Type B pancreatic cell (in vitro differentiated cells): ENCODE data around the gene DAGLA. TPM values are rescaled to one million over a fixed set of nuclear protein-coding genes. Genes with fewer than 3 reads are reported as not detected.

Source experiments
- DNase-seq: peaks from one replicate; pipeline ENCODE4 v3.0.0; 2021; ENCODE audit warnings: mixed read lengths; ENCODE audit not compliant: unreplicated experiment; ENCODE audit errors: extremely low spot score
- H3K27ac Mint-ChIP-seq: 2 replicates; pipeline ENCODE4 v1.8.0; 2021; ENCODE audit warnings: mild to moderate bottlenecking, mixed read lengths
- H3K27me3 Mint-ChIP-seq: 2 replicates; pipeline ENCODE4 v1.8.0; 2021; ENCODE audit warnings: mixed read lengths
- H3K36me3 Mint-ChIP-seq: 2 replicates; pipeline ENCODE4 v1.8.0; 2021; ENCODE audit warnings: mixed read lengths
- H3K4me1 Mint-ChIP-seq: one replicate; pipeline ENCODE4 v1.8.0; 2021; ENCODE audit warnings: mixed read lengths; ENCODE audit not compliant: unreplicated experiment
- H3K4me3 Mint-ChIP-seq: 2 replicates; pipeline ENCODE4 v1.8.0; 2021; ENCODE audit warnings: mild to moderate bottlenecking, mixed read lengths
- H3K9me3 Mint-ChIP-seq: 2 replicates; pipeline ENCODE4 v1.8.0; 2021; ENCODE audit warnings: mixed read lengths
- total RNA-seq: library from RNA; stranded (reverse); gene quantifications from 2 replicates; pipeline ENCODE4 v1.2.1, GENCODE V29; 2021; ENCODE audit warnings: low replicate concordance
- TF ChIP-seq, protein P1 (sequence below): fragments of 200-600 bp; sonication (generic); conservative IDR thresholded peaks from 2 replicates; pipeline ENCODE4 v1.5.0; 2021; ENCODE audit warnings: antibody characterized with exemption, mild to moderate bottlenecking

DAGLA gene
- total RNA-seq, 1 donor from 2014 or later = 7.8 TPM

DNA sequence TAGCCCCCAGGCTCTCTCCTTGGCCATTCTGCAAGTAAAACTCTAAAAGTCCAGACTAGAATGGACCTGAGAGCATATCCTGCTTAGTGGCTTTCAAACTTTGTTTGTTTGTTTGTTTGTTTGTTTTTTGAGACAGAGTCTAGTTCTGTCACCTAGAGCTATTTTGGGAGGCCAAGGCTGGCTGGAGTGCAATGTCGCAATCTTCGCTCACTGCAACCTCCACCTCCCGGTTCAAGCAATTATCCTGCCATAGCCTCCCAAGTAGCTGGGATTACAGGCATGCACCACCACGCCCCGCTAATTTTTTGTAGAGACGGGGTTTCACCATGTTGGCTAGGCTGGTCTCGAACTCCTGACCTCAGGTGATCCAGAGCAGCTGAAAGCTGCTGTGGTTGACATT, 28.9 kb downstream of the DAGLA start:
- no peak for DNase-seq
- H3K36me3 Mint-ChIP-seq = no peaks in the 10 kb centered on the region
- H3K4me1 Mint-ChIP-seq = peaks cover 11% of the 10 kb centered on the region
- H3K9me3 Mint-ChIP-seq = no peaks in the 10 kb centered on the region
- H3K27me3 Mint-ChIP-seq = no peaks in the 10 kb centered on the region
- no peak overlapping the region for H3K27ac Mint-ChIP-seq
- H3K4me3 Mint-ChIP-seq = no peak overlapping the region
- TF ChIP-seq, protein P1, sequence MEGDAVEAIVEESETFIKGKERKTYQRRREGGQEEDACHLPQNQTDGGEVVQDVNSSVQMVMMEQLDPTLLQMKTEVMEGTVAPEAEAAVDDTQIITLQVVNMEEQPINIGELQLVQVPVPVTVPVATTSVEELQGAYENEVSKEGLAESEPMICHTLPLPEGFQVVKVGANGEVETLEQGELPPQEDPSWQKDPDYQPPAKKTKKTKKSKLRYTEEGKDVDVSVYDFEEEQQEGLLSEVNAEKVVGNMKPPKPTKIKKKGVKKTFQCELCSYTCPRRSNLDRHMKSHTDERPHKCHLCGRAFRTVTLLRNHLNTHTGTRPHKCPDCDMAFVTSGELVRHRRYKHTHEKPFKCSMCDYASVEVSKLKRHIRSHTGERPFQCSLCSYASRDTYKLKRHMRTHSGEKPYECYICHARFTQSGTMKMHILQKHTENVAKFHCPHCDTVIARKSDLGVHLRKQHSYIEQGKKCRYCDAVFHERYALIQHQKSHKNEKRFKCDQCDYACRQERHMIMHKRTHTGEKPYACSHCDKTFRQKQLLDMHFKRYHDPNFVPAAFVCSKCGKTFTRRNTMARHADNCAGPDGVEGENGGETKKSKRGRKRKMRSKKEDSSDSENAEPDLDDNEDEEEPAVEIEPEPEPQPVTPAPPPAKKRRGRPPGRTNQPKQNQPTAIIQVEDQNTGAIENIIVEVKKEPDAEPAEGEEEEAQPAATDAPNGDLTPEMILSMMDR = no peak

DNA sequence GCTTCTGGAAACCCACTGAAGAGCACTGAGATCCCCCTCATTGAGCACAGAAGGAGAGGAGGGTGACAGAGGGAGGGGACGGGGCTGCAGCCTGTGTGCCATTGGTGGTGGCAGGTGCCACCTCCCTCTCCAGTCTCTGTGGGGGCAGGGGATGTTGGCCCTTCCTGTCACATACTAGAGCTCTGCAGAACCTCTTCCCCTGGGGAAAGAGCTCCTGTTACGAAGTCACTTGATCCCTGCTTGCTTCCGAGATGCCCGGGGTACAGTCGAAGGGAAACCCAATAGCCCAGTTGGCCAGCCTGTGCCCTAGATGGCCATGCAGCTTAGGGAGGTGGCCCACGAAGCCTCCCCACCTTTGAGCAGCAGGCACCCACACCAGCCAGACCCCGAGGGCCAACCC, 29.4 kb downstream of the DAGLA start:
- H3K27ac Mint-ChIP-seq = no peak overlapping the region

DNA sequence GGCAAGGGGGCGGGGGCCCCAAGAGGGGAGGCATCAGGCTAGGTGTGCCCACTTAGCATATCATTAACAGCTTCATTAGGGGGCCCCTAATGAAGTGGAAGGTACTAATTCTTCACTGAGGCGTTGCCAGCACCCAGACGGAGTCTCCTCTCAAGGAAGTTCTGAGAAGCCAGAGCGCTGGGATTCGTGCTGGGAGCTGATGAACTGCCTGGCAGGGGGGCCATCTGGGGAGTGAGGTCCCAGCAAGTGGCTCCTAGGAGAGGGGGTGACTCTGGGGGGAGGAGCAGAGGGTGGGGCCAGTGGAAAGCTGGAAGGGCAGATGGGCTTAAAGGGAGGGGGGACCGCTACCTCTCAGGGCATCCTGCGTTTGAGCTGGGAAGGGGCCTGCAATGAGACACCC, 29.8 kb downstream of the DAGLA start:
- H3K27me3 Mint-ChIP-seq = no peaks in the 10 kb centered on the region
- peaks cover 11% of the 10 kb centered on the region for H3K4me1 Mint-ChIP-seq
- H3K9me3 Mint-ChIP-seq = no peaks in the 10 kb centered on the region
- no peaks in the 10 kb centered on the region for H3K36me3 Mint-ChIP-seq
- DNase-seq = no peak
- H3K27ac Mint-ChIP-seq = no peak overlapping the region
- TF ChIP-seq, protein P1 = no peak
- H3K4me3 Mint-ChIP-seq = no peak overlapping the region

More for the DNA sequence above, 29.4 kb downstream of the DAGLA start:
- Mint-ChIP-seq H3K4me1 (peaks cover 11% of the 10 kb centered on the region), H3K4me3 (no peak overlapping the region), H3K9me3 (no peaks in the 10 kb centered on the region), H3K36me3 (no peaks in the 10 kb centered on the region), H3K27me3 (no peaks in the 10 kb centered on the region)
- TF ChIP-seq, protein P1 = no peak
- no peak for DNase-seq

DNA sequence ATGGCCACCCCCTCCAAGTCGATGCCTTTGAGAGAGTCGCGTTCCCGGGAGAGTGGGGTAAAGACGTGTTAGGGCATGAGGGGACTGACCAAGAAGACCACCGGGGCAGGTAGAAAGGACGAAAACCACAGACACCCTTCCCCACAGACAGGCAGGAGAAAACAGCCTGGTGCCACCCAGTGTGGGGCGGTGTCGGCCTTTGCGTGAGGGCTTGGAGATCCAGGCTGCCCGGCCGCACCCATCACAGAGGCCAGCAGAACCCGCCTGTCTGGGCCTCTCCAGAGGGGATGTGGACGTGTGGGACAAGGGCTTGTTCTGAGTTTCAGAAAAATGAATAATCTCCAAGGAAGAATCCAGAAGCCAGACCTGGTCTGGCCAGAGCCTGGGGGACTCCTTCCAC, 30.8 kb downstream of the DAGLA start:
- TF ChIP-seq, protein P1 = no peak
- Mint-ChIP-seq H3K27ac (peak overlapping the region; percentile 41), H3K4me1 (peaks cover 15% of the 10 kb centered on the region), H3K36me3 (no peaks in the 10 kb centered on the region), H3K27me3 (no peaks in the 10 kb centered on the region), H3K4me3 (no peak overlapping the region), H3K9me3 (no peaks in the 10 kb centered on the region)
- no peak for DNase-seq

DNA sequence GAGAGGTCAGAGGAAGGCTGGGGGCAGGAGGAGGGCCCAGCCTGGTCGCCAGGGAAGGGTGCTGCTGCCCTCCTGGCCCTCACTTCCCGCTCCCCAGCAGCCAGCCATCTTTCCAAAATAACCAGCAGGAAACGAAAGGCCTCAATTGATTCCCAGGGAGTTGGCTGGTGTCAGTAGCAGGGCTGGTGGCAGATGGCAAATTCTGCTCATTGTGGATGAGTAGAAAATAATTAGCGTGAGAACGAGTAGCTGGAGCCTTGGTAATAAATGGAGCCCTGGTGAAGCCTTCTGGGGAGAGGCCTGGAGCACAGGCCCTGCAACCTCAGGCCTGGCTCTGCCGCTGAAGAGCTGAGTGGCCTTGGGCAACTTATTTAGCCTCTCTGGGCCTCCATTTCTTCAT, 31.3 kb downstream of the DAGLA start:
- no peak overlapping the region for H3K27ac Mint-ChIP-seq
- TF ChIP-seq, protein P1 = no peak
- no peak overlapping the region for H3K4me3 Mint-ChIP-seq
- H3K9me3 Mint-ChIP-seq = no peaks in the 10 kb centered on the region
- H3K4me1 Mint-ChIP-seq = peaks cover 20% of the 10 kb centered on the region
- no peak for DNase-seq
- no peaks in the 10 kb centered on the region for H3K36me3 Mint-ChIP-seq
- H3K27me3 Mint-ChIP-seq = no peaks in the 10 kb centered on the region

DNA sequence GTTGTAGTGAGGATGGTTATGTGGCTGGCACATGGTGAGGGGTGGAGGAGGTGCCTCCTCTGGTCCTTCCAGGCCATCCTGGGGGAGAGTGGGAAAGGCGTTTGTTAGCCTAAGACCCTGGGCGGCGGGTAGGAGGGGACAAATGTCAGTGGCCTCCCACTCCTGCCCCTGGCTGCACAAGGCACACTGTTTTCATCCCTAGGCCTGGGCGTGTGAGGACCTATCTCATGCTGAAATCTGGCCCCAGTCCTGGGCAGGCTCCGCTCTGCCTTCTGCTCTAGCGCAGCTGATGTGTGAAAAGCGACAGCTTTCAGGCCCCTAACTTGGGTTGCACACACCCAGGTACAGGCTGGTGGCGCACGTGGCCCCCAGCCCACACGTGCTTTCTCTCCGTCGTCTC, 32.1 kb downstream of the DAGLA start:
- H3K9me3 Mint-ChIP-seq = no peaks in the 10 kb centered on the region
- H3K4me1 Mint-ChIP-seq = peaks cover 22% of the 10 kb centered on the region
- no peaks in the 10 kb centered on the region for H3K36me3 Mint-ChIP-seq
- DNase-seq = no peak
- TF ChIP-seq, protein P1 = no peak
- H3K4me3 Mint-ChIP-seq = no peak overlapping the region
- H3K27ac Mint-ChIP-seq = no peak overlapping the region
- no peaks in the 10 kb centered on the region for H3K27me3 Mint-ChIP-seq
